HepG2 (cell line): ENCODE results near the gene ZNF154. TPM values are rescaled to one million over a fixed set of nuclear protein-coding genes. Genes with fewer than 3 reads are reported as not detected.

Experiments used
- ARNT2 ChIP-seq: sonication (generic); formaldehyde crosslinking; IDR thresholded peaks from 2 replicates; pipeline ENCODE4 v1.8.0; 2022; ENCODE audit warnings: mild to moderate bottlenecking, low read depth, missing genetic modification reagents, moderate library complexity
- CC2D1A ChIP-seq: sonication (generic); formaldehyde crosslinking; IDR thresholded peaks from 2 replicates; pipeline ENCODE4 v1.8.1; 2023; ENCODE audit warnings: mild to moderate bottlenecking, missing genetic modification reagents
- CENPX ChIP-seq: sonication (generic); formaldehyde crosslinking; IDR thresholded peaks from 2 replicates; pipeline ENCODE4 v1.9.0; 2021; ENCODE audit warnings: mild to moderate bottlenecking, missing genetic modification reagents, moderate library complexity
- GATA4 ChIP-seq: sonication (generic); IDR thresholded peaks from 2 replicates; pipeline ENCODE4 v1.6.1; 2016; ENCODE audit warnings: antibody characterized with exemption, low read depth, borderline replicate concordance
- HDAC2 ChIP-seq: sonication (generic); formaldehyde crosslinking; IDR thresholded peaks from 2 replicates; pipeline ENCODE4 v1.4.0; 2020; ENCODE audit warnings: missing genetic modification reagents
- MTA3 ChIP-seq: sonication (generic); formaldehyde crosslinking; IDR thresholded peaks from 2 replicates; pipeline ENCODE4 v1.4.0; 2020; ENCODE audit warnings: missing genetic modification reagents
- MYNN ChIP-seq: sonication (generic); formaldehyde crosslinking; IDR thresholded peaks from 2 replicates; pipeline ENCODE4 v1.4.0; 2020; ENCODE audit warnings: mild to moderate bottlenecking, low read depth, missing genetic modification reagents
- NFATC3 ChIP-seq: sonication (generic); formaldehyde crosslinking; IDR thresholded peaks from 2 replicates; pipeline ENCODE4 v1.5.1; 2020; ENCODE audit warnings: mild to moderate bottlenecking, missing genetic modification reagents
- NFE2L1 ChIP-seq: sonication (generic); formaldehyde crosslinking; IDR thresholded peaks from 2 replicates; pipeline ENCODE4 v1.4.0; 2020; ENCODE audit warnings: missing genetic modification reagents, mild to moderate bottlenecking, borderline replicate concordance
- NR3C1 ChIP-seq: sonication (generic); formaldehyde crosslinking; IDR thresholded peaks from 2 replicates; pipeline ENCODE4 v1.4.0; 2020; ENCODE audit warnings: missing genetic modification reagents
- SIX4 ChIP-seq: sonication (generic); formaldehyde crosslinking; IDR thresholded peaks from 2 replicates; pipeline ENCODE4 v1.4.0; 2020; ENCODE audit warnings: missing genetic modification reagents
- SUZ12 ChIP-seq: fragments of 150-350 bp; IDR thresholded peaks from 2 replicates; pipeline ENCODE4 v1.6.1; 2014; ENCODE audit warnings: low read depth, low read length
- XRCC5 ChIP-seq: fragments of 200-400 bp; formaldehyde crosslinking; optimal IDR thresholded peaks from 2 replicates; pipeline ENCODE3; 2017; ENCODE audit warnings: mild to moderate bottlenecking, low read length
- ZFP1 ChIP-seq: IDR thresholded peaks from 2 replicates; pipeline ENCODE4 v1.6.1; 2016
- ZNF224 ChIP-seq: sonication (generic); formaldehyde crosslinking; IDR thresholded peaks from 2 replicates; pipeline ENCODE4 v1.5.0; 2020; ENCODE audit warnings: mild to moderate bottlenecking, missing genetic modification reagents
- ZNF382 ChIP-seq: sonication (generic); formaldehyde crosslinking; IDR thresholded peaks from 2 replicates; pipeline ENCODE4 v1.5.0; 2020; ENCODE audit warnings: missing genetic modification reagents, mild to moderate bottlenecking, borderline replicate concordance
- ZNF562 ChIP-seq: sonication (generic); formaldehyde crosslinking; IDR thresholded peaks from 2 replicates; pipeline ENCODE4 v1.8.0; 2022; ENCODE audit warnings: missing genetic modification reagents, borderline replicate concordance
- ZSCAN12 ChIP-seq: sonication (generic); formaldehyde crosslinking; IDR thresholded peaks from 2 replicates; pipeline ENCODE4 v1.9.0; 2021; ENCODE audit warnings: mild to moderate bottlenecking, missing genetic modification reagents
- polyA plus RNA-seq, 8 experiments: library from polyadenylated mRNA; depleted of rRNA in 3 of 8; stranded (reverse) in 7 of 8; unstranded in 1 of 8; fragments of >200 nt; fragmentation: Illumina TruSeq in 4 of 8; extraction: Trizol in 4 of 8; gene quantifications; 2 replicates each; pipeline versions ENCODE4 v1.2.1 to v1.2.3, GENCODE V29; 2011 to 2016; ENCODE audit warnings: low read depth in 4 of 8, missing spikeins in 1 of 8, mixed read lengths in 1 of 8; ENCODE audit not compliant: insufficient read depth in 1 of 8
- total RNA-seq, 5 experiments: library from RNA; depleted of rRNA; stranded (reverse); fragments of >200 nt; fragmentation: Illumina TruSeq; extraction: Trizol; gene quantifications; 2 replicates each; pipeline ENCODE4 v1.2.3, GENCODE V29; 2016; ENCODE audit warnings: low read depth in 1 of 5
- TF ChIP-seq, protein P1 (sequence below): sonication (generic); formaldehyde crosslinking; IDR thresholded peaks from 2 replicates; pipeline ENCODE4 v1.5.1; 2020; ENCODE audit warnings: missing genetic modification reagents, mild to moderate bottlenecking, borderline replicate concordance
- TF ChIP-seq, protein P2 (sequence below): sonication (generic); formaldehyde crosslinking; IDR thresholded peaks from 2 replicates; pipeline ENCODE4 v1.8.0; 2022; ENCODE audit warnings: missing genetic modification reagents, mild to moderate bottlenecking, borderline replicate concordance
- TF ChIP-seq, protein P3 (sequence below): sonication (generic); formaldehyde crosslinking; IDR thresholded peaks from 2 replicates; pipeline ENCODE4 v1.5.0; 2020; ENCODE audit warnings: mild to moderate bottlenecking, low read depth, missing genetic modification reagents, borderline replicate concordance
- TF ChIP-seq, protein P4 (sequence below): sonication (generic); formaldehyde crosslinking; IDR thresholded peaks from 2 replicates; pipeline ENCODE4 v1.4.0; 2020; ENCODE audit warnings: low read depth, mild to moderate bottlenecking, missing genetic modification reagents
- TF ChIP-seq, protein P5 (sequence below): sonication (generic); formaldehyde crosslinking; IDR thresholded peaks from 2 replicates; pipeline ENCODE4 v1.4.0; 2020; ENCODE audit warnings: mild to moderate bottlenecking, missing genetic modification reagents
- TF ChIP-seq, protein P6 (sequence below): sonication (generic); formaldehyde crosslinking; IDR thresholded peaks from 2 replicates; pipeline ENCODE4 v1.8.1; 2023; ENCODE audit warnings: mild to moderate bottlenecking, moderate library complexity, missing genetic modification reagents

The ZNF154 gene
- total and polyA plus RNA-seq, 2 of the 13 experiments (the other 11 are each of a cell fraction or from before 2014, with no cell fraction given), result not detected

DNA sequence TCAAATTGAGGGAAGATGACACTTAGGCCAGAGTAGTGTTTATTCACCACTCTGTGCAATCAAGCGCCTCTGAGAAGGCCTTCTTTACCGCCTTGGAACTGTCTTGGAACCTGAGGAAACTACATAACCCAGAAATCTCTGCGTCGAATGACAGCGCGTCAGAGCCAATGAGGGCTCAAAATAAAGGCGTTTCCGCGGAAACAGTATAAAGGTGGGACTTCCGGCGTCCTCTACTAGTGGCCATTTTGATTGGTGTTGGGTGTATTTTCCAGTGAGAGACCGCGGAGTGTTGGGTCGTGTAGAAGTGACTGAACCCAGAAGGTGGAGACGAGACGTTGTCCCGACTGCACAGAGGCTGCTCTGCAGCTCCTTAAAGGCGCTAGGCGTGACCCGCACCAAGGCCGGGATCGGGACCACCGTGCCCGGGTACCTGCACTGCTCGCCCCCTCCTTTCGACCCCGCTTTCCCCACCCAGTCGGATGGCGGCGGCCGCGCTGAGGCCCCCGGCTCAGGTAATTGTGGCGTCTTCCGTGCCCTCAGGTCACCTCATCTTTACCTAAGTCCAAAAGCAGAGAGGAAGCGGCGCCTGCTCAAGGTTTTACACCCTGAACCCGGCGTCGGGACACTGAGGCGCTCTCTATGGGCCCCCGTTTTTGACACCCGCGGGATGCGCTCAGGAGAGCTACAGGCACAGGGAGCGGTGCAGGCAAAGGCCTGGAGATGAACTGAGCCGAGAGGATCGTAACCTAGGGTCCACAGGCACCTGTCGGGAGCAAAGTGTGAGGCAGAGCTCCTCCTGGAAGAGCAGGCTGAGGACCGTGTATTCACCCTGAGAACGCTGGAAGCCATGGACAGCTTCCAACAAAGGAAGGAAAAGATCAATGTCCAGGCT lies 37.8 kb upstream of the ZNF154 start, which contains the start of gene ZNF776 (continued):
- TF ChIP-seq, protein P1, sequence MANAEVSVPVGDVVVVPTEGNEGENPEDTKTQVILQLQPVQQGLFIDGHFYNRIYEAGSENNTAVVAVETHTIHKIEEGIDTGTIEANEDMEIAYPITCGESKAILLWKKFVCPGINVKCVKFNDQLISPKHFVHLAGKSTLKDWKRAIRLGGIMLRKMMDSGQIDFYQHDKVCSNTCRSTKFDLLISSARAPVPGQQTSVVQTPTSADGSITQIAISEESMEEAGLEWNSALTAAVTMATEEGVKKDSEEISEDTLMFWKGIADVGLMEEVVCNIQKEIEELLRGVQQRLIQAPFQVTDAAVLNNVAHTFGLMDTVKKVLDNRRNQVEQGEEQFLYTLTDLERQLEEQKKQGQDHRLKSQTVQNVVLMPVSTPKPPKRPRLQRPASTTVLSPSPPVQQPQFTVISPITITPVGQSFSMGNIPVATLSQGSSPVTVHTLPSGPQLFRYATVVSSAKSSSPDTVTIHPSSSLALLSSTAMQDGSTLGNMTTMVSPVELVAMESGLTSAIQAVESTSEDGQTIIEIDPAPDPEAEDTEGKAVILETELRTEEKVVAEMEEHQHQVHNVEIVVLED, result peak; percentile 73
- TF ChIP-seq, protein P2, sequence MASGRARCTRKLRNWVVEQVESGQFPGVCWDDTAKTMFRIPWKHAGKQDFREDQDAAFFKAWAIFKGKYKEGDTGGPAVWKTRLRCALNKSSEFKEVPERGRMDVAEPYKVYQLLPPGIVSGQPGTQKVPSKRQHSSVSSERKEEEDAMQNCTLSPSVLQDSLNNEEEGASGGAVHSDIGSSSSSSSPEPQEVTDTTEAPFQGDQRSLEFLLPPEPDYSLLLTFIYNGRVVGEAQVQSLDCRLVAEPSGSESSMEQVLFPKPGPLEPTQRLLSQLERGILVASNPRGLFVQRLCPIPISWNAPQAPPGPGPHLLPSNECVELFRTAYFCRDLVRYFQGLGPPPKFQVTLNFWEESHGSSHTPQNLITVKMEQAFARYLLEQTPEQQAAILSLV (CRISPR knock-in tag), result no peak; the same call in 1 of the 2 replicates
- TF ChIP-seq, protein P3, sequence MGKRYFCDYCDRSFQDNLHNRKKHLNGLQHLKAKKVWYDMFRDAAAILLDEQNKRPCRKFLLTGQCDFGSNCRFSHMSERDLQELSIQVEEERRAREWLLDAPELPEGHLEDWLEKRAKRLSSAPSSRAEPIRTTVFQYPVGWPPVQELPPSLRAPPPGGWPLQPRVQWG (CRISPR knock-in tag), result no peak
- TF ChIP-seq NR3C1 (CRISPR knock-in tag) (no peak), XRCC5 (peak; percentile 29), SUZ12 (peak; percentile 65), CENPX (CRISPR knock-in tag) (no peak), SIX4 (CRISPR knock-in tag) (no peak), ZSCAN12 (0 out of 2 replicates have a peak, but pooled peaks have one; percentile 55), ZFP1 (CRISPR knock-in tag) (no peak), ZNF224 (CRISPR knock-in tag) (no peak), CC2D1A (CRISPR knock-in tag) (no peak), NFE2L1 (no peak), MTA3 (CRISPR knock-in tag) (no peak), ZNF562 (CRISPR knock-in tag) (no peak), ZNF382 (no peak), MYNN (CRISPR knock-in tag) (no peak), GATA4 (no peak; the same call in 1 of the 2 replicates), ARNT2 (no peak), HDAC2 (CRISPR knock-in tag) (peak; percentile 35; the same call in 1 of the 2 replicates), NFATC3 (CRISPR knock-in tag) (0 out of 2 replicates have a peak, but pooled peaks have one; percentile 41)
- TF ChIP-seq, protein P4, sequence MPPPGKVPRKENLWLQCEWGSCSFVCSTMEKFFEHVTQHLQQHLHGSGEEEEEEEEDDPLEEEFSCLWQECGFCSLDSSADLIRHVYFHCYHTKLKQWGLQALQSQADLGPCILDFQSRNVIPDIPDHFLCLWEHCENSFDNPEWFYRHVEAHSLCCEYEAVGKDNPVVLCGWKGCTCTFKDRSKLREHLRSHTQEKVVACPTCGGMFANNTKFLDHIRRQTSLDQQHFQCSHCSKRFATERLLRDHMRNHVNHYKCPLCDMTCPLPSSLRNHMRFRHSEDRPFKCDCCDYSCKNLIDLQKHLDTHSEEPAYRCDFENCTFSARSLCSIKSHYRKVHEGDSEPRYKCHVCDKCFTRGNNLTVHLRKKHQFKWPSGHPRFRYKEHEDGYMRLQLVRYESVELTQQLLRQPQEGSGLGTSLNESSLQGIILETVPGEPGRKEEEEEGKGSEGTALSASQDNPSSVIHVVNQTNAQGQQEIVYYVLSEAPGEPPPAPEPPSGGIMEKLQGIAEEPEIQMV, result no peak
- TF ChIP-seq, protein P5, sequence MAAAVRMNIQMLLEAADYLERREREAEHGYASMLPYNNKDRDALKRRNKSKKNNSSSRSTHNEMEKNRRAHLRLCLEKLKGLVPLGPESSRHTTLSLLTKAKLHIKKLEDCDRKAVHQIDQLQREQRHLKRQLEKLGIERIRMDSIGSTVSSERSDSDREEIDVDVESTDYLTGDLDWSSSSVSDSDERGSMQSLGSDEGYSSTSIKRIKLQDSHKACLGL (CRISPR knock-in tag), result no peak; the same call in 1 of the 2 replicates
- TF ChIP-seq, protein P6, sequence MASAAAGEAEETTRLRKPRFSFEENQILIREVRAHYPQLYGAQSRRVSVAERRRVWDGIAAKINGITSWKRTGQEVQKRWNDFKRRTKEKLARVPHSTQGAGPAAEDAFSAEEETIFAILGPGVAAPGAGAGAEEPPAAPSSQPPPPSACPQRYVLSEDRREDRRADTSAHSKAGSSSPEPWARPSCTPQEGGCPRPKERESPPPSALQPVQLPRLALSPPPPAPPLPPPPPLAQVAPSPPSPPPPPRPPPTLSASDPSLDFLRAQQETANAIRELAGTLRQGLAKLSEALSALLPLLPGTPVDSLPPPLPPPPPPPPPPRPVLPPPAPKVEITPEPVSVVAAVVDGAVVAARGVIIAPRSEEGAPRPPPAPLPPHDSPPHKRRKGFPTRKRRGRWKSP (CRISPR knock-in tag), result no peak
